Midbrain (tissue), 1 donor: ENCODE data around the gene C19orf81.
"Not testable (repeated sequence)": the region's sequence is repeated elsewhere in the genome, so short reads cannot be mapped to it uniquely, and the experiment has no call there.

ENCODE experiments used
- DNase-seq: peaks from one replicate; lab custom pipeline; 2025; lab: John Stamatoyannopoulos, UW

Gene C19orf81

DNA sequence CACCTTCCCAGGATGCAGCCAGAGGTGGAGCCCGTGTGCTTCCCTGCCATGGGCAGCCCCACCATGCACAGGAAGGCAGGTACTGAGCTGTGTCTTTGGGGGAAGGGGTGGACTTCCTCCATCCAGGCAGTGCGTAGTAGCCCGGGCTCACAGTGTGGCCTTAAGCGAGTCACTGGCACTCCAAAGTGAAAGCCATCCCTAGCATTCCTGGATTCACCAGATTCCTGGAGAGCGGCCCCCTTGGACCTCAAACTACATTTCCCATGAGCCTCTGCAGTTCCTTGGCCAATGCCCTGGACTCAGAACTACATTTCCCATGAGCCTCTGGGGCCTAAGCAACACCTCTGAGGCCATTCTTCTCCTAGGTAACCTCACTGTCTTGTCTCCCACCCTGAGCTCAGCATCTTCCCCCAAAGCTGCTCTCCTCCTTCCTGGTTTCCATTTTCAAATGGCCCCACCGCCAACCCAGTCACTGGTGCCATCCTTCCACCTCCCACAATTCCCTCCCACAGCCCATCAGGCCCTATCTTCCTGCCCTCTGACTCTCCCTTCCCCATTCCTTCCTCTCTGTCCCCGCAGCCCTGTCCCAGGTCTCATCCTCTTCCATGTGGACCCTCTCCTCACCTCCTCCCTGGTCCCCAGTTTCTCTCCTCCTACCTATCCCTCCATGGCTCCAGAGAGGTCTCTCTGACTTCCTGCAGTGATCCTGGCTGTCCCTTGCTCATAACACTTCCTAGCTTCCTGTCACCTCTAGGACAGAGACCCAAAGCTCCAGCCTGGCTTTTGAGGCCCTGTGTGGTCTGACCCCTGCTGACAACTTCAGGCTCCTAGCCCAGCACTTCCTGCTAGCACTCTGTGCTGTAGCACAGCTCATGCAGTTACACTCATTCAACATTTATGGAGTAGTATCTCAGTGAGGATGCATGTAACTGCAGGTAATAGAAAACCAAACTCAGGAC lies at the start of gene C19orf81:
C19orf81 (plus strand) TSS at position 13 of the 959 bp plus-strand sequence; CDS start at position 13, 0 bp downstream.
- no peak for DNase-seq

DNA sequence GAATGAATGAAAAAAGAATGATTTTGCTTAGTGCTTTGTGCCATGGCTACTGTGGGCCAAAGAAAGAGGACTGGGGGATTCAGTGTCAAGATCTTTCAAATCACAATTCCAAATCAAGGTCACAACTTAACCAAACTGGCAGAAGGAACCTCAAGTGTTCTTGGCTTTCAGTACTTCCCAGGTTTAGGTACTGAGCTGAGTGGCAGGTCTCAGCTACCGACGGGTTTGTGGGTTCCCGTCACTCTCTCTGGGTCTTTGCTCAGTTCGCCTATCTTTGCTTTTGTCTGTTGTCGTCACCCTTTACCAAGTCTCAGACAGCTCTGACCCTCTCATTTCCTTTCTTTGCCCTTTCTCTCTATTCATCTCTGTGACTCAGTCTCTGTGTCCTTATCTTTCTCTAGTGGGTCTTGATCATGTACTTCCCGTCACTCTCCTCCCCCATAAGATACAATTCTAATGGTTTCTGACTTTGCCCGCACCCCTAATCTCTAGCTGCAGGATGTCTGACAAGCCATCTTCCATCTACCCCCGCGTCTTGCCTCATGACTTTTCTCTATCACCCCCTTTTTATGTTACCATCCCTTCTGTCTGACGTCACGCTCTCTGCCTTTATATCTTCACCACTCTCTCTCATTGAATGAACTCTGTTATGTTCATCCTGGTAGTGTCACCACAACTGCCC lies 47.7 kb upstream of the C19orf81 start:
- DNase-seq, result no peak

DNA sequence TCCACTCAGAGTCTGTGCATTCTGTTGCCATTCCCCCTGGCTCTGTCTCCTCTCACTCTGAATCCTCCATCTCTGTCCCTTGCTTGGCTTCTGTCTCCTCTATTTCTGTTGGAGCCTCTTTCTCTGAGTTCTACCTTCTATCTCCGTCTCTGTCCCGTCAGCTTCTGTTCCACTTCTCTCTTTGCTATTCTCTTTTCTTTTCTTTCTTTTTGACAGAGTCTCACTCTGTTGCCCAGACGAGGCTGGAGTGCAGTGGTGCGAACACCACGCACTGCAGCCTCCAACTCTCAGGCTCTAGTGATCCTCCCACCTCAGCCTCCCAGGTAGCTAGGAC lies 47.2 kb upstream of the C19orf81 start:
- no peak for DNase-seq

DNA sequence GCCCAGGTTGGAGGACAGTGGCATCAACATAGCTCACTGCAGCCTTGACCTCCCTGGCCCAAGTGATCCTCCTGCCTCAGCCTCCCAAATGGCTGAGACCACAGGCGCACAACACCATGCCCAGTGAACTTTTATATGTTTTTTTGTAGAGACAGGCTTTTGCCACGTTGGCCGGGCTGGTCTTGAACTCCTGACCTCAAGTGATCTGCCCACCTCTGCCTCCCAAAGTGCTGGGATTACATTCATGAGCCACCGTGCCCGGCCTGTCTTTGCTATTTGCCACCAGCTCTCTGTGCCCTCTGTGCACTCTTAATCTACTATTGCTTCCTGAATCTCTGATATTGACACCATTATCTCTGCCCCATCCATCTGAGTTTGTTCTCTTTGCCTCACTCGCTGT lies 46.7 kb upstream of the C19orf81 start:
- no peak for DNase-seq

DNA sequence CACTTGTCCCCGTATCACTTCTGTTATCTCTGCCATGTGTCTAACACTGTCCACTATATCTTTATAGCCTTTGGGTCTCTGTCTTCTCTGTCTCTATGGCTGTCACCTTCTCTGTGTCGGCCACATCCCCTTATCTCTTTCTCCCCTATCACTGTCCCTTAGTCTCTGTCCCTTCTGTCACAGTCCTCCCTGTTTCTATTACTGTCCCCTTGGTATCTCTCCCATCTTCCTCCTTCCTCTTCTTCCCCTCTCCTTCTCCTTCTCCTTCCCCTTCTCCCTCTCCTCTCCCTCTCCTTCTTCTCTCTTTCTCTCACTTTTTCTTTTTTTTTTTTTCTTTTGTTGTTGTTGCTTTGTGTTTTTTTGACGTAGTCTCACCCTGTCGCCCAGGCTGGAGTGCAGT lies 46.3 kb upstream of the C19orf81 start:
- no peak for DNase-seq

DNA sequence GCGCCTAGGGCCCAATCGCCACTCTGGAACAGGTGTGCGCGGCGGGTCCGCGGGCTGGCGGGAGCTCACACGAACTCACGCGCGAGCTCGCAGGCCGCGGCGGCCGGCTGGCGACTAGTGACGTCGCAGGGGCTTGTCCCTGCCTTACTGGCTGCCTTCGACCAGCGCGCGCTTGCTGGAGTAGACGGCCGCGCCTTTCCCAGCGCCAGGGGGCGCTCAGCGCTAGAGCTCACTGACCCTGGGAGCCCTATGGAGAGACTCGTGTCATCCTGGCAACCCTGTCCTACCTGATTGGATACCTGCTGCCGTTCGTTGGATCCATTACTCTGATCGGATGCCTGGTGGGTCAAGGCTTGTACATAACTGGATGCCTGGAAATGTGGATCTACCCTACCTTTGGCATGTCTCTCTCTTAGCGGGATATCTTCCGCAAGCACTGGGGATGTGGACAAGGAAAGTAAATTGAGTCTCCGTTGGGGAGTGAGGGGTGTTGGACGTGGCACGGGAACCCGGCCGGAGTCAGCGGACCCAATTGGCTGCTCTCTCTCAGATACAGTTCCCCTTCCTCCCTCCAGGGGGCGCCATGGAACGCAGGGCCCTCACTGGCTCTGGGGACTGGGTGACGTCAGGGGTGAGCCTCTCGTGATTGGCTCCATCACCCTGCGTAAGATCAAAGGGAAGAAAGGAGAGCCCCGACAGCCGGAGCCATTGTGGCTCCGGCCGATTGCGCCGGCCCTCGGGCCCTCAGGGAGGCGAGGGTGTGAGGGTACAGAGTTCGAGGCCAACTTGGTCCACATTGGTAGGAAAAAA lies 44.8 kb upstream of the C19orf81 start:
- not testable (repeated sequence) for DNase-seq

DNA sequence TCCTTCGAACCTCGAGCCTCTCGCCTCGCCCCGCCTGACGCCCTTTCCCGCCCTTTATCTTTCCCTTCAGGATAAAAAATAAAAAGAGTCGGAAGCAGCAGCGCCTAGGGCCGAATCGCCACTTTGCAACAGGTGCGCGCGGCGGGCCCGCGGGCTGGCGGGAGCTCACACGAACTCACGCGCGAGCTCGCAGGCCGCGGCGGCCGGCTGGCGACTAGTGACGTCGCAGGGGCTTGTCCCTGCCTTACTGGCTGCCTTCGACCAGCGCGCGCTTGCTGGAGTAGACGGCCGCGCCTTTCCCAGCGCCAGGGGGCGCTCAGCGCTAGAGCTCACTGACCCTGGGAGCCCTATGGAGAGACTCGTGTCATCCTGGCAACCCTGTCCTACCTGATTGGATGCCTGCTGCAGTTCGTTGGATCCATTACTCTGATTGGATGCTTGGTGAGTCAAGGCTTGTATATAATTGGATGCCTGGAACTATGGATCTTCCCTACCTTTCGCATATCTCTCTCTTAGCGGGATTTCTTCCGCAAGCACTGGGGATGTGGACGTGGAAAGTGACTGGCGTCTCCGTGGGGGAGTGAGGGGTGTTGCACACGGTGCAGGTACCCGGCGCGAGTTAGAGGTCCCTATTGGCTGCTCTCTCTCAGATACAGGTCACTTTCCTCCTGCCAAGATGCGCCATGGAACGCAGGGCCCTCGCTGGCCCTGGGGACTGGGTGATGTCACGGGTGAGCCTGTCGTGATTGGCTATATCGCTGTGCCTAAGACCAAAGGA lies 43.0 kb upstream of the C19orf81 start:
- peak; percentile 42 for DNase-seq

DNA sequence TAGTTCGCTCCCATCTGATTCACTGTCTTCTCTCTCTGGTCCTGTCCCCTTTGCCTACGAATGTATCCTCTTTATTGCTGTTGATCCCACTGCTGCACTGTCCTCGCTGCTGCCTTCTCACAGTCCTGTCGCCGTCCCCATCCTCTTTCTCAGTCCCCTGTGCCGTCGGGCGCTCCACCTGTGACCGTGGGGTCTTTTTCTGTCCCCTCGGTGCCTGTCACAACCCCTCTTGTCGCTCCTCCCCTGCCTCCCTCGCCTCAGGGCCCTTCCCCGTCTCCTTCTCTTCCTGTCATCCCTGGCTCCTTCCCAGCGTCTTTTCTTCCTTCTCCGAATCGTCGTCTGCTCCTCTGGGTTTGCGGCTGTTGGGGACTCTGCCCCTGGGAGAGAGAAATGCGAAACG lies 41.9 kb upstream of the C19orf81 start:
- no peak for DNase-seq

DNA sequence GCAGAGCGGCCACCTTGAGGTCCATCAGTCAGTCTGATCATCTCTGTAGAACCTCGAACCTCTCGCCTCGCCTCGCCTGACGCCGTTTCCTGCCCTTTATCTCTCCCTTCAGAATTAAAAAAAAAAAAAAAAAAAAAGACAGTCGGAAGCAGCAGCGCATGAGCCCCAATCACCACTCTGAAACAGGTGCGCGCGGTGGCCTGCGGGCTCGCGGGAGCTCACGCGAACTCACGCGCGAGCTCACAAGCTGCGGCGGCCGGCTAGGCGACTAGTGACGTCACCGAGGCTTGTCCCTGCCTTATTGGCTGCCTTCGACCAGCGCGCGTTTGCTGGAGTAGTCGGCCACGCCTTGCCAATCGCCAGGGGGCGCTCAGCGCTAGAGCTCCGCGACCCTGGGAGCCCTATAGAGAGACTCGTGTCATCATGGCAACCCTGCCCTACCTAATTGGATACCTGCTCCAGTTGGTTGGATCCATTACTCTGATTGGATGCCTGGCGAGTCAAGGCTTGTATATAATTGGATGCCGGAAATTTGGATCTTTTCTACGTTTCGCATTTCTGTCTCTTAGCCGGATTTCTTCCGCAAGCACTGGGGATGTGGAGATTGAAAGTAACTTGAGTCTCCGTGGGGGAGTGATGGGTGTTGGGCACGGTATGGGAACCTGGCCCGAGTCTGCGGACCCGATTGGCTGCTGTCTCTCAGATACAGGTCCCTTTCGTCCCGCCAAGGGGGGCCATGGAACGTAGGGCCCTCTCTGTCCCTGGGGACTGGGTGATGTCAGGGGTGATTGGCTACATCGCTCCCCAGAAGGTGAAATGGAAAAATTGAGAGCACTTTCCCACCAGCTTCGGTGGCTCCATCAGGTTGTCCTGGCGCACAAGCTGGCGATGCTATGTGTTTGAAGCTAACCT lies 41.1 kb upstream of the C19orf81 start:
- DNase-seq, result peak; percentile 96

DNA sequence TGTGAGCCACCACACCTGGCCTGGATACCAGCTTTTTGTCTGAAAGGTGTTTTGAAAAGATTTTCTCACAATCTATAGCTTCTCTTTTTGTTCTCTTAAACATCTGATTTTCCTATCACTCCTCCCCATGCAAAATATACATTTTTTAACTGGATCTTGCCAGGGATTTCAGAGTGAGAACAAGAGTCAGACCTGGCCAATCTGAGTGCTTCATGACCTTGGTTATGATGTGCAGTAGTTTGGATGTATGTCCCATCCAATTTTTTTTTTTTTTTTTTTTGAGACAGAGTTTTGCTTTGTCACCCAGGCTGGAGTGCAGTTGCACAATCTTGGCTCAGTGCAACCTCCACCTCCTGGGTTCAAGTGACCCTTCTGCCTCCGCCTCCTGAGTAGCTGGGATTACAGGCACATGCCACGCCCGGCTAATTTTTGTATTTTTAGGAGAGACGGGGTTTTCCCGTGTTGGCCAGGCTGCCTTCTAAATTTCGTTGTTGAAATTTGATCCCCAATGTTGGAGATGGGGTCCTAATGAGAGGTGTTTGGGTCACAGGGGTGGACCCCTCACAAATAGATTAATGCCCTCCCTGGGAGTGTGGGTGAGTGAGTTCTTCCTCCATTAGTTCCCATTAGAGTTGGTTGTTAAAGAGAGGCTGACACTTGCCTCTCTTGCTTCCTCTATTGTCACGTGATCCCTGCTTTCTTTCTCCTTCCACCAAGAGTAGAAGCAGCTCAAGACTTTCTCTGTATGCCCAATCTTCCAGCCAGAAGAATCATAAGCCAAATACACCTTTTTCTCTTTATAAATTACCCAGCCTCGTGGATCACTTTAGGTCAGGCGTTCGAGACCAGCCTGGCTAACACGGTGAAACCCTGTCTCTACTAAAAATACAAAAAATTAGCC lies 36.5 kb upstream of the C19orf81 start:
- DNase-seq, result not testable (repeated sequence)

DNA sequence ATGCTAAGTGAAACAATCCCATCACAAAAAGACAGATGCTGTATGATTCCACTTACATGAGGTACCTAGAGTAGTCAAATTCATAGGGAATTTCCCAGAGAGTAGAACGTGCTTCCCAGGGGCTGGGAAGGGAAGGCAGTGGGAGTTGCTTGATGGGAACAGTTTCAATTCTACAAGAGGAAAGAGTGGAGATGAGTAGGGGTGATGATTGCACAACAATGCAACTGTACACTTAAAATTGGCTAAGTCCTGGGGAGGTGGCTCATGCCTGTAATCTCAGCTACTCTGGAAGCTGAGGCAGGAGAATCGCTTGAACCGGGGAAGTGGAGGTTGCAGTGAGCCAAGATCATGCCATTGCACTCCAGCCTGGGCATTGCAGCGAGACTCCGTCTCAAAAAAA lies 30.9 kb upstream of the C19orf81 start:
- not testable (repeated sequence) for DNase-seq

DNA sequence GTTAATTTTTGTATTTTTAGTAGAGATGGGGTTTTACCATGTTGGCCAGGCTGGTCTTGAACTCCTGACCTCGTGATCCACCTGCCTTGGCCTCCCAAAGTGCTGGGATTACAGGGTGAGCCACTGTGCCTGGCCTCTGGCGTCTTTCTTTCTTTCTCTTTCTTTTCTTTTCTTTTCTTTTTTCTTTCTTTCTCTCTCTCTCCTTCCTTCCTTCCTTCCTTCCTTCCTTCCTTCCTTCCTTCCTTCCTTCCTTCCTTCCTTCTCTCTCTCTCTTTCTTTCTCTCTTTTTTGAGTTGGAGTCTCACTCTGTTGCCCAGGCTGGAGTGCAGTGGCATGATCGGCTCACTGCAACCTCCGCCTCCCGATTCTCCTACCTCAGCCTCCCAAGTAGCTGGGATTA lies 30.1 kb upstream of the C19orf81 start:
- not testable (repeated sequence) for DNase-seq

DNA sequence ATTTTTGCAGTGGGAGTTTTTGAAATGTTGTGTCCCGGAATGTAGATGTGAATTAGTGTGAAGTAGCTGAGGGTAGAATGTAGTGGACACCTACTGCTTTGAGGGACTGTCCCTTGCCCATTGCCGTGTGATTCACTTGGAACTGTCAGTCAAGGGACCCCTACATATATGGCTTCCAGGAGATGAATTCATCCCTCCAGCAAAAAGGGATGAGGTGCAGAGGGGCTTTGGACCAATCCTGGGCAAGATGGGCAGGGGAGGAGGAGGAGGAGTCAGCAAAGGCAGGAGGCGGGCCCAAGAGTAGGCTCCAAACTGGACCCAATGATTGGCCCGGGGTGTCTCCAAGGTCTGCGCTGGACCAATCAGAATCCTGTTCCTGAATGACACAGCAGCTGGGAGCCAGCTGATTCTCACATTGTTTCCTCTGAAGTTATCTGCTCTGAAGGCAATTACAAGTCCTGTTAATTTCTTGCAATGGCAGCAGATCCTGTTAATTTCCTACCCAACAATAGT lies 28.8 kb upstream of the C19orf81 start:
- DNase-seq, result not testable (repeated sequence)

DNA sequence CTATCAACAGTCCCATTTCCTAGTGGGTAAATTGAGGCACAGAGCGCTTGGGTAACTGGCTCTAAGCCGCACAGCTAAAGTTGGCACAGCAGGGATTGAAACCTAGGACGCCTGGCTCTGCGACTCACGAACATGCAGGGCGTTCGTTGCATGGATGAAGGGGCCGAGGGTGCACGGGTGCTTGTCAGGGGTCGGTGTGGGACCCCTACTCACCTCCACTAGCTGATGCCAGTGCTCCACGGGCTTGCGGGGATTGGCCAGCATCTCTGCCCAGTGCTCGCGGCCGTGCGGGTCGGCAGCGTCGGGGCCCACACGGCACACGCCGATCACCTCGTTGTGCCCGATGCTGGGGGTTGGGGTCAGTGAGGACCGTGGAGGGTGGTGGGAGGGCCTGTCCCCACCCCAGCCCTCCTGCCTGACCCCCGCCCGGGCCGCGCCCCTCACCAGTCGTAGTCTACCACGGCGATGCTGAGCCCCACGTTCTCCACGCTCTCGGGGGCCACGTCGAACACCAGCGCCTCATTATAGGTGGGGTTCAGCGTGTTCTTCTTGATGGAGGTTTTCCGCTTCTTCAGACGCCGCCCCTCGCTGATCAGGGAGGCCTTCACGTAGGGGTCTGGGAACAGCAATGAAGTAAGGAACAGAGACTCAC lies 24.2 kb upstream of the C19orf81 start:
- no peak for DNase-seq

DNA sequence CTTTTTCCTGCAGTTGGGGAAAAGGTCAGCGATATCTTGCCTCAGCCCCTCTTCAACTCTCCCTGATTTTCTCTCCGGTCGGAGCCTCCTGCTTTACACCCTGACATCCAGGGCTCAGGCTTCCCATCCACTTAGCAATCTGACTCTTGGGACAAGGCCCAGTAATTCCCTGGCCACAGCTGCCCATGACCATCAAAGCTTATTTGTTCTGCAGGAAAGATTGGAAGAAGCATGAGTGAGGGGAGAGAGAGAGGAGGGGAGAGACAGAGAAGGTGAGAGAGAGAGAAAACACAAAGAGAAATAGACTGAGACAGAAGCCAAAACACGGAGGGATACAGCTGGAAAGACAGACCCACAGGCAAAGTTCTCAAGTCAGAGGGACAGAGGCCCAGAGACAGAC lies 23.2 kb upstream of the C19orf81 start:
- no peak for DNase-seq

DNA sequence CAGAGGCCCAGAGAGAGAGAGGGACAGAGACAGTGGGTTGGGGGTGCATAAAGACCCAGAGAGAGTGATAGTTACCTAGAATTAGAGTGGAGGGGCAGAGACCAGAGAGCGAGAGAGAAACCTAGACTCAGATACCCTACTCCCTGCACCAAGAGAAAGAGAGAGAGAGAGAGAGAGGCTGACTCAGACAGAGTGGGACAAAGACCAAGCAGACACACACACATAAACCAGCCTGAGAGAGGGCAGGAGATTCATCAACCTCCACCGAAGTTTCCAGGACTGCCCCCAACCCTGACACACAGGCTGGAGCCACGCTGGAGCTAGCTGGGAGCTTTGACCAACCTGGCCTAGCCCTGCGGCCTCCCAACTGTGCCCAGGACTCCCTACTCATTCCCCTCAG lies 22.4 kb upstream of the C19orf81 start:
- DNase-seq, result no peak

DNA sequence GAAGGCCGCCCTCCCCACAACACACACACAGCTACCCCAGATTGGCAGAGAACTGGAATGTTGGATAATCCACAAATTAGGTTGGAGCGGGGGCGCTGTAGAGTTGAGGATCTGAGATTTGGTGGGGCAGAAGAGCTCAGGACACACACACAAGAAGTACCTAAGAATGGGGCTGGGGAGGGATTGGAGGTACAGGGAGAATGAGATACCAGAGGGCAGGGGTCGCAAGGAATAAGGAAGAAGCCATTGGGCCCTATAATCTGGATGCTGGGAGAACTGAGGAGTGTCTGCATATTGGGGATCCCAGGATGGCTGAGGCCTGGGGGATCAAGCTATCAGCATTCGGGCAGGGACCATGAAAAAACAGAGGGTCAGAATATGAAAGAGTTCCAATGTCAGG lies 21.1 kb upstream of the C19orf81 start:
- no peak for DNase-seq

DNA sequence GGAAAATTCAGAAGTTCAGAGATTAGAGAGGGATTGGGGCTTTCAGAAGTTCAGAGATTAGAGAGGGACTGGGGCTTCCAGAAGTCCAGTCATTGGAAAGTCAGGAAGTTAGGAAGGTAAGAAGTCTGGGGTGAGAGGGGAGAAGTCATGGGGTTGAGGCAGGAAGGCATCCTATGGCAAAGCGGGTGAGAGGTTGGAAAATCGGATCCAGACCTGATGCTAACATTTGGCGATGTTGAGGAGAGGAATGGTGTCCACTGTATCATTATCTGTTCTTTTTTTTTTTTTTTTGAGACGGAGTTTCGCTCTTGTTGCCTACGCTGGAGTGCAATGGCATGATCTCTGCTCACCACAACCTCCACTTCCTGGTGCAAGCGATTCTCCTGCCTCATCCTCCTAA lies 20.7 kb upstream of the C19orf81 start:
- DNase-seq, result no peak

DNA sequence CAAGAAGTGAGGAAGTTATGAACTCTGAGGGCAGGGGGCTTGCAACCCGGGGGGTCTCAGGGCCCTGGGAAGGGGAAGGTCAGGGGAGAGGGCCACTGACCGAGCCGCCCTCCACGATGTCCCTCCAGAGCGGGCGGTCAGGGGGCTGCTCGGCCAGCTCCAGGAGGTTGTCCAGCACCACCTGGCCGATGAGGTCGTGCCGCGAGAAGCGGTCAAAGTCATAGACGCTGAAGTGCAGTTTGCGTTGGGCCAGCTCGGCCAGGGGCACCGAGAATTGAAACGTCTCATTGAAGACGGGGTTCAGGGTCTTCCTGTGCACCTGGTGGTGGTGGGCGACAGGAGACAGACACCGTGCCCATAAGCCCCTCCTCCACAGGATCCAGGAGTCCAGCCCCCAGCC lies 20.1 kb upstream of the C19orf81 start:
- no peak for DNase-seq
